IPS-18c (cell line): ENCODE data around the gene ARID1A.
"Not testable (repeated sequence)": the region's sequence is repeated elsewhere in the genome, so short reads cannot be mapped to it uniquely, and the experiment has no call there.

ENCODE experiments used
- H3K4me3 ChIP-seq: 2 replicates; pipeline ENCODE4 v1.7.0; 2013; ENCODE audit warnings: low read depth, mild to moderate bottlenecking, low read length, moderate library complexity; ENCODE audit not compliant: insufficient read depth
- H3K9me3 ChIP-seq: one replicate; pipeline ENCODE4 v1.6.1; 2013; ENCODE audit warnings: mild to moderate bottlenecking, low read length, moderate library complexity; ENCODE audit not compliant: control insufficient read depth, insufficient read depth

The ARID1A gene

DNA sequence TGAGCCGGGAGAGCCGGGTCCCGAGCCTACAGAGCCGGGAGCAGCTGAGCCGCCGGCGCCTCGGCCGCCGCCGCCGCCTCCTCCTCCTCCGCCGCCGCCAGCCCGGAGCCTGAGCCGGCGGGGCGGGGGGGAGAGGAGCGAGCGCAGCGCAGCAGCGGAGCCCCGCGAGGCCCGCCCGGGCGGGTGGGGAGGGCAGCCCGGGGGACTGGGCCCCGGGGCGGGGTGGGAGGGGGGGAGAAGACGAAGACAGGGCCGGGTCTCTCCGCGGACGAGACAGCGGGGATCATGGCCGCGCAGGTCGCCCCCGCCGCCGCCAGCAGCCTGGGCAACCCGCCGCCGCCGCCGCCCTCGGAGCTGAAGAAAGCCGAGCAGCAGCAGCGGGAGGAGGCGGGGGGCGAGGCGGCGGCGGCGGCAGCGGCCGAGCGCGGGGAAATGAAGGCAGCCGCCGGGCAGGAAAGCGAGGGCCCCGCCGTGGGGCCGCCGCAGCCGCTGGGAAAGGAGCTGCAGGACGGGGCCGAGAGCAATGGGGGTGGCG, 371 bp downstream of the ARID1A start:
- Histone ChIP-seq H3K4me3 (peak overlapping the region; percentile 73), H3K9me3 (no peaks in the 10 kb centered on the region)

- Histone ChIP-seq H3K4me3 (peak overlapping the region; percentile 73), H3K9me3 (no peaks in the 10 kb centered on the region)
These were observed 1.0 kb downstream of the ARID1A start for GRCh38 chr1:26696654-26697430.

GRCh38 chr1:26697431-26697977, 1.7 kb downstream of the ARID1A start:
- Histone ChIP-seq H3K4me3 (peak overlapping the region; percentile 73), H3K9me3 (no peaks in the 10 kb centered on the region)

GRCh38 chr1:26697978-26698849, 2.4 kb downstream of the ARID1A start:
- peak overlapping the region; percentile 73 for H3K4me3 ChIP-seq
- no peaks in the 10 kb centered on the region for H3K9me3 ChIP-seq

- Histone ChIP-seq H3K9me3 (no peaks in the 10 kb centered on the region), H3K4me3 (no peak overlapping the region)
These were observed 4.9 kb downstream of the ARID1A start for GRCh38 chr1:26700711-26701110.

- Histone ChIP-seq H3K4me3 (0 out of 2 replicates have a peak overlapping the region, but pooled peaks have one; percentile 10), H3K9me3 (no peaks in the 10 kb centered on the region)
These were observed 5.6 kb downstream of the ARID1A start for GRCh38 chr1:26701266-26701994.

DNA sequence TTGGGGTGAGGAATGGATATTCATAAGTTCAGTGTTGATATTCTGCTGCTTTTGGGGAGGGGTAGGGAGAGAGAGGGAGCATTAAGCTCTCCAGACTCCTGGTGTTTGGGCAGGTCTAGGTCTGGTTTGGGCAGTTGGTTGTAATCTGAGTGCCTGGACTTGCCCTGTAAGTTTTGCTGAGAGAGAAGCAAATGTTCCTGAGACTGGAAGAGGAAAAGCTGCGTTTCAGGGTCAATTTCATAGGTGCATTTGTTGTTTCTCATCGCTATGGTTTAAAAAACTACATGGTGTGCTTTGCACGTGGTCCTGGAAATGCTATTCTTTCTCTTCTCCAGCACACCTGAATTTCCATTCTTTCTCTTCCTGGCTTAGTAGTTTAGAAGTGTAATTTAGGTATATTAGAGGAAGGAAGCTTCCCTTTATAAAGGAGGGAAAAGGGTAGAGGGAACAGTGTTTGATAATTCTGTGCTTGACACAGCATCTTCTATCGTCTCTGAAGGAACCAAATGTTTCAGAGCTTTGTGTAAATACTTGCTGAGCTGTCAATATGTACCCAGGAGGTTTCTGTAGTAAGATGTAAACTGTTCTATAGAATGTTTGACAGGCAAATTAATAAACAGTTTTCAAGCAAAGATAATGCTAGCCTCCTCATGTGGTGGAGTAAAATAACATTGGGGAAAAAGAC, 6.3 kb downstream of the ARID1A start:
- no peaks in the 10 kb centered on the region for H3K9me3 ChIP-seq
- H3K4me3 ChIP-seq, result 0 out of 2 replicates have a peak overlapping the region, but pooled peaks have one; percentile 10

- no peaks in the 10 kb centered on the region for H3K9me3 ChIP-seq
- H3K4me3 ChIP-seq, result no peak overlapping the region
These were observed 6.8 kb downstream of the ARID1A start for GRCh38 chr1:26702680-26703038.

- no peaks in the 10 kb centered on the region for H3K9me3 ChIP-seq
- H3K4me3 ChIP-seq, result no peak overlapping the region
These were observed 7.7 kb downstream of the ARID1A start for GRCh38 chr1:26703478-26703877.

DNA sequence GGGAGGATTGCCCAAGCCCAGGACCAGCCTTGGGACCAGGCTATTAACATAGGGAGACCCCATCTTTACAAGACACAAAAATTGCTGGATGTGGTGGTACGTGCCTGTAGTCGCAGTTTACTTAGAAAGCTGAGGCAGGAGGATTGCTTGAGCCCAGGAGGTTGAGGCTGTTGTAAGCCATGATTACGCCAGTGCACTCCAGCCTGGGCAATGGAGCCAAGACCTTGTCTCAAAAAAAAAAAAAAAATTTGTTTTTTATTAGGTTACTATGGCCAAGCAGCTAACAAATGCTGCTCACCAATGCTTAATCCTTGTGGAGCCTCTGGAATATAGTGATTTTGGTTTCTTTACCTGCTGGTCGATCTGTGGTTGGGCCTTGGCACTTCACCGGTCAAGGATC, 8.8 kb downstream of the ARID1A start:
- H3K9me3 ChIP-seq, result no peaks in the 10 kb centered on the region
- H3K4me3 ChIP-seq, result no peak overlapping the region

- not testable (repeated sequence) for H3K9me3 ChIP-seq, H3K4me3 ChIP-seq
These were observed 9.4 kb downstream of the ARID1A start for GRCh38 chr1:26705227-26705626.

- Histone ChIP-seq H3K9me3 (no peaks in the 10 kb centered on the region), H3K4me3 (no peak overlapping the region; the same call in 1 of the 2 replicates)
These were observed 10.0 kb downstream of the ARID1A start for GRCh38 chr1:26705788-26706311.

- no peak overlapping the region for H3K4me3 ChIP-seq
- no peaks in the 10 kb centered on the region for H3K9me3 ChIP-seq
These were observed 10.5 kb downstream of the ARID1A start for GRCh38 chr1:26706315-26706714.

GRCh38 chr1:26710811-26711210, 15.0 kb downstream of the ARID1A start:
- Histone ChIP-seq H3K4me3 (no peak overlapping the region), H3K9me3 (no peaks in the 10 kb centered on the region)

- Histone ChIP-seq H3K9me3 (no peaks in the 10 kb centered on the region), H3K4me3 (no peak overlapping the region)
These were observed 16.0 kb downstream of the ARID1A start for GRCh38 chr1:26711777-26712176.

DNA sequence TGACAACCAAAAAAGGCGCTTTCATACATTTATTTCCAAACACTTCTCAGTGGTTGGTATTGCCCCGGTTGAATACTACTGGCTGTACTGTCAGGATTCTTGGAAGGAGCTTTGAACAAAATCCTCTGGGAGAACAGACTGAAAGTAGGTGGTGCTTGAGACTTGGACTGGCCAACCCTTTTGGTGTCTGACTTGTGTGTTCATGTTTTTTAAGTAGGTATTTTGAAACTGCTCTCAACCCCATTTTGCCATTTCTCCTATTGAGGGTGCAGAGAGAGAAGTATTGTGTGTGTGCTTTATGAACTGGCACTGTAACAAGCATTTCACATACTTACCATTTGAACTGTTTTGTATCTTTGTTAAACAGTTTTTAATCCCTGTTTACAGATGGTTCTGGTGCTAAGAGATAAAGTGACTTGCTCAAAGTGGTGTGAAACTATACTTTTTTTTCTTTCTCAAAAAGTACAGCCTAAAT, 21.2 kb downstream of the ARID1A start:
- H3K9me3 ChIP-seq, result no peaks in the 10 kb centered on the region
- no peak overlapping the region for H3K4me3 ChIP-seq
